ENCODE results near the gene SULT4A1.

Gene SULT4A1

GRCh38 chr22:43814264-43814663, 48.0 kb downstream of the SULT4A1 start:
- TF ChIP-seq POLR2AphosphoS5 (IDR thresholded peaks at IDR 0.05; ENCODE audit: low read depth) (no peak), SPI1 (IDR thresholded peaks at IDR 0.05; ENCODE audit: borderline replicate concordance, low read depth) (no peak), GABPA (IDR thresholded peaks at IDR 0.05; ENCODE audit: low read depth) (no peak)
- TF ChIP-seq, protein P1, sequence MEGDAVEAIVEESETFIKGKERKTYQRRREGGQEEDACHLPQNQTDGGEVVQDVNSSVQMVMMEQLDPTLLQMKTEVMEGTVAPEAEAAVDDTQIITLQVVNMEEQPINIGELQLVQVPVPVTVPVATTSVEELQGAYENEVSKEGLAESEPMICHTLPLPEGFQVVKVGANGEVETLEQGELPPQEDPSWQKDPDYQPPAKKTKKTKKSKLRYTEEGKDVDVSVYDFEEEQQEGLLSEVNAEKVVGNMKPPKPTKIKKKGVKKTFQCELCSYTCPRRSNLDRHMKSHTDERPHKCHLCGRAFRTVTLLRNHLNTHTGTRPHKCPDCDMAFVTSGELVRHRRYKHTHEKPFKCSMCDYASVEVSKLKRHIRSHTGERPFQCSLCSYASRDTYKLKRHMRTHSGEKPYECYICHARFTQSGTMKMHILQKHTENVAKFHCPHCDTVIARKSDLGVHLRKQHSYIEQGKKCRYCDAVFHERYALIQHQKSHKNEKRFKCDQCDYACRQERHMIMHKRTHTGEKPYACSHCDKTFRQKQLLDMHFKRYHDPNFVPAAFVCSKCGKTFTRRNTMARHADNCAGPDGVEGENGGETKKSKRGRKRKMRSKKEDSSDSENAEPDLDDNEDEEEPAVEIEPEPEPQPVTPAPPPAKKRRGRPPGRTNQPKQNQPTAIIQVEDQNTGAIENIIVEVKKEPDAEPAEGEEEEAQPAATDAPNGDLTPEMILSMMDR (IDR thresholded peaks at IDR 0.05; ENCODE audit: insufficient read depth, low read length): no peak
- TF ChIP-seq, protein P2, sequence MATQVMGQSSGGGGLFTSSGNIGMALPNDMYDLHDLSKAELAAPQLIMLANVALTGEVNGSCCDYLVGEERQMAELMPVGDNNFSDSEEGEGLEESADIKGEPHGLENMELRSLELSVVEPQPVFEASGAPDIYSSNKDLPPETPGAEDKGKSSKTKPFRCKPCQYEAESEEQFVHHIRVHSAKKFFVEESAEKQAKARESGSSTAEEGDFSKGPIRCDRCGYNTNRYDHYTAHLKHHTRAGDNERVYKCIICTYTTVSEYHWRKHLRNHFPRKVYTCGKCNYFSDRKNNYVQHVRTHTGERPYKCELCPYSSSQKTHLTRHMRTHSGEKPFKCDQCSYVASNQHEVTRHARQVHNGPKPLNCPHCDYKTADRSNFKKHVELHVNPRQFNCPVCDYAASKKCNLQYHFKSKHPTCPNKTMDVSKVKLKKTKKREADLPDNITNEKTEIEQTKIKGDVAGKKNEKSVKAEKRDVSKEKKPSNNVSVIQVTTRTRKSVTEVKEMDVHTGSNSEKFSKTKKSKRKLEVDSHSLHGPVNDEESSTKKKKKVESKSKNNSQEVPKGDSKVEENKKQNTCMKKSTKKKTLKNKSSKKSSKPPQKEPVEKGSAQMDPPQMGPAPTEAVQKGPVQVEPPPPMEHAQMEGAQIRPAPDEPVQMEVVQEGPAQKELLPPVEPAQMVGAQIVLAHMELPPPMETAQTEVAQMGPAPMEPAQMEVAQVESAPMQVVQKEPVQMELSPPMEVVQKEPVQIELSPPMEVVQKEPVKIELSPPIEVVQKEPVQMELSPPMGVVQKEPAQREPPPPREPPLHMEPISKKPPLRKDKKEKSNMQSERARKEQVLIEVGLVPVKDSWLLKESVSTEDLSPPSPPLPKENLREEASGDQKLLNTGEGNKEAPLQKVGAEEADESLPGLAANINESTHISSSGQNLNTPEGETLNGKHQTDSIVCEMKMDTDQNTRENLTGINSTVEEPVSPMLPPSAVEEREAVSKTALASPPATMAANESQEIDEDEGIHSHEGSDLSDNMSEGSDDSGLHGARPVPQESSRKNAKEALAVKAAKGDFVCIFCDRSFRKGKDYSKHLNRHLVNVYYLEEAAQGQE (IDR thresholded peaks at IDR 0.05; ENCODE audit: insufficient replicate concordance, low read depth): no peak
- DNase-seq (ENCODE audit: low read depth in 1 of 2, low spot score in 1 of 2): no peak
- H3K27me3 ChIP-seq (ENCODE audit: insufficient read depth, poor library complexity, severe bottlenecking): peaks cover 2% of the 10 kb centered on the region
- no peak overlapping the region for H3K4me3 ChIP-seq (replicated peaks; ENCODE audit: insufficient read depth, low read length)
- no peak overlapping the region for H3K27ac ChIP-seq (replicated peaks)

DNA sequence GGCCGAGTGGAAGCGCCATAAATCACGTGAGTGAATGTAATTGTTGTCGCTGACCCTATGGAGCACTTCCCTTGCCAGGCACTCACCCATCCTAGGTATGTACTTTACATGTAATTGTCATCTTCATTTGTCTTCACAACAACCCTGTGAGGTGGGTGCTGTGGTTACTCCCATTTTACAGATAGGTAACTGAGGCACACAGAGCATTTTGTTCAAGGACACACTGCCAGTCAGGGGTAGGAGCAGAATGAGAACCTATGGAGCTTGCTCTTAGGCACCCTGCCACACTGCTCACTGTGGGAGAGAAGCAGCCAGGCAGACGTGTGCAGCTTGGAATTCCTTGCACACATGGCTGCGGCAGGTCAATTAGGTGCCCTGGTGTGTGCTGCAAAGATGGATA, 49.4 kb downstream of the SULT4A1 start:
- Histone ChIP-seq H3K27me3 (ENCODE audit: insufficient read depth, poor library complexity, severe bottlenecking) (no peaks in the 10 kb centered on the region), H3K4me3 (replicated peaks; ENCODE audit: insufficient read depth, low read length) (peak overlapping the region; percentile 92), H3K27ac (replicated peaks) (peak overlapping the region; percentile 84)
- TF ChIP-seq SPI1 (IDR thresholded peaks at IDR 0.05; ENCODE audit: borderline replicate concordance, low read depth): no peak; the same call in 1 of the 2 replicates
- TF ChIP-seq, protein P2 (IDR thresholded peaks at IDR 0.05; ENCODE audit: insufficient replicate concordance, low read depth): no peak
- TF ChIP-seq POLR2AphosphoS5 (IDR thresholded peaks at IDR 0.05; ENCODE audit: low read depth): no peak
- DNase-seq (ENCODE audit: low read depth in 1 of 2, low spot score in 1 of 2): no peak

DNA sequence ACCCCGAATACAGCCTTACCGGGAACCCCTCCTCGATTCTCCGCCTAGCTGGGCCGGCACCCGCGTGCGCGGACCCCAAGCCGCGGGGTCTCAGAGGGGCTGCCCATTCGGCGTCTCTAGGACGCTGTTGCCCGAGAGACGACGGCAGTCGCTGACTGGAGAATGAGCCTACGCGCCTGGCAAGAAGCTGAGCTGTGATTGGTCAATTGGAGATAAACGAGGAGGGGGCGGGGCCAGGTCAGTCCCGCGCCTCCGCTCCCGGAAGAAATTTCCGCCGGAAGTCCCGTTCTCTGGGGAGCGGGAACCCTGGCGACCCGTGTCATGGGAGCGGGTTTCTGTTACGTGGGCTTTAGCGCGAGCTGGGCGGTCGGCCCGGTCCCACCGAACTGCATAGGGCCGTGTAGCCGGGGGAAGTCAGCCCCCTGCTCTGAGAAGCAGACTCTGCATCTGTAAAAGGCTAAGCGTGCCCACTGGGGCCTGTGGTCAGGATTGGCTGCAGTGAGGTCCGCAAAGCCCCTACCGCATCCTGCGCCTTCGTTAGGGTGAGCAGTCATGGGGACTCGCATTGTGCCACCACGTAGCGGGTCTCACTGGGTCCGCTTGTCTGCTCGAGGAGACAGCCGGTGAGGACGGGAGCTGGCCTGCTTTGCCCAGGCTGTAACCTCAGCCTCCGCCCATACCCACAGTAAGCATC, 50.0 kb downstream of the SULT4A1 start, which contains the start of gene EFCAB6:
TSS of gene EFCAB6 (minus strand) at position 157 of the 694 bp plus-strand sequence. CDS start 29,987 bp downstream, outside the sequence.
- TF ChIP-seq POLR2AphosphoS5 (IDR thresholded peaks at IDR 0.05; ENCODE audit: low read depth): peak; percentile 62; the same call in 1 of the 2 replicates
- peak; percentile 94 for TF ChIP-seq GABPA (IDR thresholded peaks at IDR 0.05; ENCODE audit: low read depth)
- no peak for TF ChIP-seq SPI1 (IDR thresholded peaks at IDR 0.05; ENCODE audit: borderline replicate concordance, low read depth)
- TF ChIP-seq, protein P2 (IDR thresholded peaks at IDR 0.05; ENCODE audit: insufficient replicate concordance, low read depth): no peak
- Histone ChIP-seq H3K4me3 (replicated peaks; ENCODE audit: insufficient read depth, low read length) (peak within 1 kb of the TSS; percentile 92), H3K27ac (replicated peaks) (peak within 1 kb of the TSS; percentile 84), H3K27me3 (ENCODE audit: insufficient read depth, poor library complexity, severe bottlenecking) (no peaks in the 10 kb centered on the region)
- peak; percentile 88 to 90 for DNase-seq (ENCODE audit: low read depth in 1 of 2, low spot score in 1 of 2)

DNA sequence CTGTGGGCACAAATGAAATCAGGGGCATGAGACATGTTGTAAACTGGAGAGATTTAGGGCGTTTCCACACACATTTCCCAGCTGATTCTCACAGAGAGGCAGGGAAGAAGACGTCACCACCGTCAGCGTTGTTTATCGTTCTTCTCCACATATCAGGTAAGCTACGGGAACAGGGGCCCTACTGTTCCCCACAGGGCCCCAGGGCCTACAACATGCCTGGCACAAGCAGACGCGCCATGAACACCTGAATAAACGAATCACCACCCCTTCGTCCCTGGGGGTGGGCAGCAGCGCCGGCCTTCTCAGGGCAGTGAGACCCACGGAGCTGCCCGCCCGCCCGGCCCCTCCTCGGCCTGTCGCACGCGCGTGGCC, 50.5 kb downstream of the SULT4A1 start:
- no peak for DNase-seq (ENCODE audit: low read depth in 1 of 2, low spot score in 1 of 2)
- peak overlapping the region; percentile 84 for H3K27ac ChIP-seq (replicated peaks)
- H3K4me3 ChIP-seq (replicated peaks; ENCODE audit: insufficient read depth, low read length): peak overlapping the region; percentile 92
- TF ChIP-seq, protein P1 (IDR thresholded peaks at IDR 0.05; ENCODE audit: insufficient read depth, low read length): no peak
- no peak for TF ChIP-seq POLR2AphosphoS5 (IDR thresholded peaks at IDR 0.05; ENCODE audit: low read depth)
- no peak for TF ChIP-seq GABPA (IDR thresholded peaks at IDR 0.05; ENCODE audit: low read depth)
- TF ChIP-seq SPI1 (IDR thresholded peaks at IDR 0.05; ENCODE audit: borderline replicate concordance, low read depth): no peak
- TF ChIP-seq, protein P2 (IDR thresholded peaks at IDR 0.05; ENCODE audit: insufficient replicate concordance, low read depth): no peak
- no peaks in the 10 kb centered on the region for H3K27me3 ChIP-seq (ENCODE audit: insufficient read depth, poor library complexity, severe bottlenecking)
